Activated CD4-positive, CD25-positive, alpha-beta regulatory T cell treated with anti-CD3 and anti-CD28 coated beads, Interleukin-2, amount 50 U/mL, for 16 hours (primary cell): ENCODE results near the gene DCAF16.

Source experiments
- DNase-seq: peaks from one replicate; pipeline ENCODE4 v3.0.0-alpha.2; 2020; ENCODE audit warnings: low read depth, low spot score

DCAF16 gene

GRCh38 chr4:17781300-17782287 lies 29.0 kb downstream of the DCAF16 start, which contains the start of gene FAM184B:
TSS of gene FAM184B (minus strand) at chr4:17781621. CDS start at chr4:17781299, 322 bp downstream.
- no peak for DNase-seq

- DNase-seq: no peak
These were observed 29.9 kb downstream of the DCAF16 start for GRCh38 chr4:17780501-17781299.

- no peak for DNase-seq
These were observed 32.1 kb downstream of the DCAF16 start for GRCh38 chr4:17778431-17778830.

DNA sequence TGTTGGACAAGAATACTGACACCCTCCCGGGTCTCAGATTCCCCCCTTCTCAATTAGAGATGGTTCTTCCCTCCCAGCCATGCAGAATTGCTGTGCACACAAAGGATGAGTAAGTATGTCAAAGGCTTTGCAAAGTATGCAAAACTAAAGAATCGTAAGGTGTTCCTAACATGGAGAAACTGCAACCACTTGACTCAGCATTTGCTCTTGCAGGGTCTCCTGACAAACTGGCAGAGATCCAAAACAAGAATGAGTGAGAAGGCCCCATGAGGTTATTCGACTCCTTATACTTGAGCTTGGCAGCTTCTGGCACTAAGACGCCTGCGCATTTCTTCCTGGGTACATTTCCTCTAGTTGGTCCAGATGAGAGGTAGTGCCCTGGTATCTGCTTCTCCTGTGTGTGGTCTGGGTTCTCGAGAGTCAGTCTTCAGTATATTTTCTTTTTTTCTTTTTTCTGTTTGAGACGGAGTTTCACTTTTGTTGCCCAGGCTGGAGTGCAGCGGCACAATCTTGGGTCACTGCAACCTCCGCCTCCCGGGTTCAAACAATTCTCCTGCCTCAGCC lies 37.3 kb downstream of the DCAF16 start:
- no peak for DNase-seq

GRCh38 chr4:17771284-17771908 lies 39.2 kb downstream of the DCAF16 start:
- no peak for DNase-seq

DNA sequence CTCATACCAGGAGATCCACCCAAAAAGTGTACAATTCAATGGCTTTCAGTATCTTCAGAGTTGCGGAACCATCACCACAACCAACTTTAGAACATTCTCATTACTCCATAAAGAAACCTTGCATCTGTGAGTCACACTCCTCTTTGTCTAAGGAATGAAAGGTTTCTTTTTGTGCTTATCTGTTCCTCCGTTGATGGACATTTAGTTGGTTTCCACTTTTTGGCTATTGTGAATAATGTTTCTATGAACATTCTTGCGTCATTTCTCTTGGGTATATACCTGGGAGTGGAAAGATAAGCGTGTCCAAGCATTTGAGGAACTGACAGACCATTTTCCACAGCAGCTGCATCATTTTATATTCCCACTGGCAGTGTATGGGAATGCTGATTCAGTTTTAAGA lies 39.7 kb downstream of the DCAF16 start:
- no peak for DNase-seq

DNA sequence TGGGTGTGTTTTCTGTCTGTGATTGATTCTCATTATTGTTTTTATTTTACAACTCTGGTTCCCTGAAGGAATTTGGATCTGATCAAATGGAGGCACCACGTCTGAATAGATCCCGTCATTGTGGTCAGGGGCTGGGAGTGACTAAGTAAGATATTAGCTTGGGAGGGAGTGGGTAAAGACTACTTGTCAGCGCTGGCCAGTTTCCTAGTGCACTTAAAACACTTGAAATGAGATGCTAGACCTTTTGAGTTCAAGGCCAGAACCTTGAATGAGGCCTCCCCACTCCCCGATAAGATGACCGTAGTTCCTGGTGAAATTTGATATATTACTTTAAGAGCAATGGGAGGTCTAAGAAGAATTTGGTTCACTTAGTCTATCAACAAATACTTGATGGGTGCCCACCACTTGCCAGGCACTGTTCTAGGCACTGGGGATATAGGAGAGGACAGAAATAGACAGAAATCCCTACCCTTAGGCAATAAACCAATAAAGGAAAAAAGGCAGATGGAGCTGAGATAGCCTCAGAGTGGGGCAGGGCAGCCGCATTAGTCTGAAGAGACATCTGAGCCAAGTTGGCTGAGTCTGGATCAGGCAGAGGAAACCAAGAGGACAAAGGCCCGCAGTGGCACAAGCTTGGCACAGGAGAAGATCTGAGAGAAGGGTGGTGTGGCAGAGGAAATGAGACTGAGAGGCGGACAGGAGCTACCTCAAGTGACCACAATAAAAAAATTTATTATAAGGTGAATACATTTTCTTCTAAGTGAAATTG lies 41.0 kb downstream of the DCAF16 start:
- no peak for DNase-seq

- DNase-seq: no peak
These were observed 43.6 kb downstream of the DCAF16 start for GRCh38 chr4:17766826-17767458.

DNA sequence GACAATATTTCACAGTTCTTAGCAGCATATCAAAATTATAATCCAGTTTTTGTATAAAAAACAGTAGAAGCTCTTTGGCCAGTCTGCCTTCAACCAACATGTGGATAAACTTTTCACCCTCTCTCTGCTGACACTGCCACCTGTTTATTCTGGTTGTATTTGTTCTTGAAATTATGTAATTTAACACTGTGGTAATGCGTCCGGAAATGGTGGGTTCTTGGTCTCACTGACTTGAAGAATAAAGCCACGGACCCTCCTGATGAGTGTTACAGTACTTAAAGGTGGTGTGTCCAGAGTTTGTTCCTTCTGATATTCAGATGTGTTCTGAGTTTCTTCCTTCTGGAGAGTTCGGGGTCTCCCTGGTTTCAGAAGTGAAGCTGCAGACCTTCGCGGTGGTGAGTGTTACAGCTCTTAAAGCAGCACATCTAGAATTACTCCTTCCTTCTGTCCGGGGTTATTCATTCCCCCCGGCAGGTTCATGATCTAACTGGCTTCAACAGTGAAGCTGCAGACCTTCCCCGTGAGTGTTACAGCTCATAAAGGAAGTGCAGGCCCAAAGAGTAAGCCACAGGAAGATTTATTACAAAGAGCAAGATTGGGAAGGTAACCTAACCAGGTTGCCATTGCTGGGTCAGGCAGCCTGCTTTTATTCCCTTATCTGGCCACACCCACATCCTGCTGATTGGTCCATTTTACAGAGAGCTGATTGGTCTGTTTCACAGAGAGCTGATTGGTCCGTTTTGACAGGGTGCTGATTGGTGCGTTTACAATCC lies 44.9 kb downstream of the DCAF16 start:
- no peak for DNase-seq

- DNase-seq: no peak
These were observed 46.6 kb downstream of the DCAF16 start for GRCh38 chr4:17763931-17764330.

GRCh38 chr4:17763416-17763815 lies 47.1 kb downstream of the DCAF16 start:
- no peak for DNase-seq

DNA sequence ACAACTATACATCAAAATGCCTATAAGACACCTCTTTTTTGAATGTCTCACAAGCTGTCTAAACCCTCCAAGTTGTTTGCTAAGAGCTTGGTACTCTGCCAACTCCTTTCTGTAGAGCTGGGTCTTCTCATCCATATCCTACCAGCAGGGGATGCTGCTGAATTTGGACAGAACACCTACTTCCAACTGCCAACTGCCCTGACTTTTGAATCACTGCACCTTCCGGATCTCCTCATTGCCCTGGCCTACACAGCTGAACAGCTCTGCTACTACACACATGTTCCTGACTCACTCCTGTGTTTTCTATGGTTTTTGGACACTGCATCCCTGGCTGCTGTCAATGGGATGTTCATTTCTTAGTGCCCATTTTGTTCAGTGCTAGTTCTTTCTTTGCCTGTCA lies 47.8 kb downstream of the DCAF16 start:
- DNase-seq: no peak

DNA sequence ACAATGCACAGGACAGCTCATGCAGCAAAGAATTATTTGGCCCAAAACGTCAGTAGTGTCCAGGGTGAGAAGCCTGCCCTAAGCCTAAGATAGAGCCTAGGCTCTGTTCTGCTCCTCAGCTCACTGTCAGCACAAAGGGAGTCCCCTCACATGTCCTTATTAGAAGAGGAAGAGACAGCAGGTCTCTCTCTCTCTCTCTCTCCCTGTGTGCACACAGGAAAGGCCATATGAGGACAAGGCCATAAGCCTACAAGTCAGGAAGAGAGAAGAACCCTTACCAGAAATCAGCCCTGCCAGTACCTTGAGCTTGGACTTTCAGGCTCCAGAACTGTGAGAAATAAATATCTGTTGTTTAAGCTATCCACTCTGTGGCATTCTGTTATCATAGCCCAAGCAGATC lies 49.5 kb downstream of the DCAF16 start:
- no peak for DNase-seq

- DNase-seq: no peak
These were observed 49.9 kb downstream of the DCAF16 start for GRCh38 chr4:17760626-17761025.

DNA sequence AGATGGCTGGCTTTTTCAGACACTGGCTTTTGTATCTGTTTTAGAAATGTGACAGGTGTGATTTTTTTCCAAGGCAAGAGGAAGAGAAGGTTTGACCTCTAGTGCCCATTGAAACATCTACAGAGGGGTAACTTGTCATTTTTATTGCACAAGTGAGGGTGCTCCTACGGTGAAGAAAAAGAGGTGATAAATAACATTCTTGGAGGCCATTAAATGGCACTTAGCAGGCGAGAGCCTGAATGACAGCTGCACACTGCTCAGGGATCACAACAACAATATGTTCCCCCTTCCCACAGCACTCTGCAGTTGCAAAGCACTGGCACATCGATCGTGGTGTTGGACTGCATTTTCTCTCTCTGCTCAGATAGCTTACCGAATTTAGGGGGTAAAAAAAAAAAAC lies 52.1 kb downstream of the DCAF16 start:
- DNase-seq: no peak

DNA sequence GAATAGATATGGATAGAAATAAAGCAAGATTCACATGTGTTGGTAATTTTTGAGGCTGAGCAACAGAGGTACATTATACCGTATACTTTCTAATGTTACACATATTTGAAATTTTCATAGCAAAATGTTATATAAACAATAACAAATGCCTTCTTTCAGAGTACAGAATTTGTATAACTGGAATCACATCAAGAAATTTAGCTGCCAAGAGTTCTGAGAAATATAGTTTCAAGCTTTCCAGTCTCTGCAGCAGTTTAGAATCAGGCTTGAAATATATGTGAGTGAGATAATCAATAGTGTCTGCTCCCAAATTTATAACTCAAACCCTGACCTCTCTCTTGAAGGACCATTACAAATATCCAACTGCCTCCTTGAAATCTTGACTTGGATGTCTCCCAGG lies 52.9 kb downstream of the DCAF16 start:
- DNase-seq: no peak

DNA sequence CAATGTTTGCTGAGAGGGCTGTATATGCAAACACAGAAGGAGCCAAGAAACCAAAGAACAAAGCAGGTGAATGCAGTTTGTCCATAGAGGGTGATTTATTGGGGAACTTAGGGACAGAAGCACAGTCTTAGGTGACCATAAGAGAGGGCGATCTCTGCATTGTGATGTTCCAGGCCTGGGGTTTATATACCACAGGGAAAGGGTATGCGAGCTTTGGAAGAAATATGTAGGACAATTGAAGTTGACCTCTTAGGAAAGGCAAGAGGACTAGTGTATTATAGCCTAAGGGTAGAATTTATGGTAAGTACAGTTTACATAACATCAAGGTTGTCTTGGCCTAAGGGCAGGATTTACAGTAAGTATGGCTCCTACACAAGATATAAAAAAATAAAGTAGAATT lies 56.9 kb downstream of the DCAF16 start:
- no peak for DNase-seq
